Liver (tissue), 3 donors: ENCODE data around the gene THNSL1.

ENCODE experiments used
- ATF3 ChIP-seq: IDR thresholded peaks from 2 replicates; pipeline ENCODE4 v1.6.1; 2016; ENCODE audit warnings: antibody characterized with exemption
- GABPA ChIP-seq, 2 donors: IDR thresholded peaks in 1 of 2; conservative IDR thresholded peaks in 1 of 2; 2 replicates each; pipeline ENCODE4 v1.6.1; 2016; ENCODE audit warnings: antibody characterized with exemption in 2 of 2, mild to moderate bottlenecking in 1 of 2, moderate library complexity in 1 of 2
- HNF4G ChIP-seq: IDR thresholded peaks from 2 replicates; pipeline ENCODE4 v1.6.1; 2016; ENCODE audit warnings: antibody characterized with exemption
- JUND ChIP-seq, 2 donors: IDR thresholded peaks; 2 replicates each; pipeline ENCODE4 v1.6.1; 2016; ENCODE audit warnings: antibody characterized with exemption in 2 of 2
- RAD21 ChIP-seq, 2 donors: IDR thresholded peaks; 2 replicates each; pipeline ENCODE4 v1.6.1; 2016; ENCODE audit warnings: antibody characterized with exemption in 2 of 2, mild to moderate bottlenecking in 2 of 2
- RXRA ChIP-seq, 2 donors: IDR thresholded peaks; 2 replicates each; pipeline ENCODE4 v1.6.1; 2017 to 2018; ENCODE audit warnings: antibody characterized with exemption in 2 of 2, mild to moderate bottlenecking in 1 of 2
- TAF1 ChIP-seq: conservative IDR thresholded peaks from 2 replicates; pipeline ENCODE4 v1.6.1; 2016; ENCODE audit warnings: antibody characterized with exemption, mild to moderate bottlenecking
- TF ChIP-seq, protein P1 (sequence below): fragments of 150-350 bp; IDR thresholded peaks from 2 replicates; pipeline ENCODE4 v1.5.1; 2017; ENCODE audit warnings: improper control_type of control experiment, low read depth, low read length; ENCODE audit not compliant: missing input control
- TF ChIP-seq, protein P2 (sequence below): IDR thresholded peaks from 2 replicates; pipeline ENCODE4 v1.6.1; 2016; ENCODE audit warnings: antibody characterized with exemption
- donor health status: healthy.
- donor health status: healthy.

DNA sequence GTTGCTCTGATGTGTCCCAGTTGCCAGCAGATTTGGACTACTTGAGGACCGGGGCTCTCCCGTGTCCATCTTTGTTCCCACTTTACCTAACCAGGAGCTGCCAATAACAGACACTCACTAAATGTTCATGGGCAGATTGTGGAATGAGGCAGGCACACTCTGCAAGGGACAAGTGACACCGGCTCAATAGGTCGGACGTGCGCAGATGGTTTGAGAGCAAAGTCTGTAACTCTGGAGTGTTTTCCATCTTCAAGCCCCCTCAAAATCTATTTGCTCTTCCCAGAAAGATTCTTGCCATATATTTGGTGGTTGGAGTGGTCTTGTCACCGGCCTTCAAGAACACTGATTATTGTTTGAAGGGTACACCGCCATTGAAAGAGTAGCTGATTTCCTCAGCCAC lies 47.2 kb downstream of the THNSL1 start:
- TF ChIP-seq, protein P1, sequence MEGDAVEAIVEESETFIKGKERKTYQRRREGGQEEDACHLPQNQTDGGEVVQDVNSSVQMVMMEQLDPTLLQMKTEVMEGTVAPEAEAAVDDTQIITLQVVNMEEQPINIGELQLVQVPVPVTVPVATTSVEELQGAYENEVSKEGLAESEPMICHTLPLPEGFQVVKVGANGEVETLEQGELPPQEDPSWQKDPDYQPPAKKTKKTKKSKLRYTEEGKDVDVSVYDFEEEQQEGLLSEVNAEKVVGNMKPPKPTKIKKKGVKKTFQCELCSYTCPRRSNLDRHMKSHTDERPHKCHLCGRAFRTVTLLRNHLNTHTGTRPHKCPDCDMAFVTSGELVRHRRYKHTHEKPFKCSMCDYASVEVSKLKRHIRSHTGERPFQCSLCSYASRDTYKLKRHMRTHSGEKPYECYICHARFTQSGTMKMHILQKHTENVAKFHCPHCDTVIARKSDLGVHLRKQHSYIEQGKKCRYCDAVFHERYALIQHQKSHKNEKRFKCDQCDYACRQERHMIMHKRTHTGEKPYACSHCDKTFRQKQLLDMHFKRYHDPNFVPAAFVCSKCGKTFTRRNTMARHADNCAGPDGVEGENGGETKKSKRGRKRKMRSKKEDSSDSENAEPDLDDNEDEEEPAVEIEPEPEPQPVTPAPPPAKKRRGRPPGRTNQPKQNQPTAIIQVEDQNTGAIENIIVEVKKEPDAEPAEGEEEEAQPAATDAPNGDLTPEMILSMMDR, result no peak
- TF ChIP-seq ATF3 (no peak), RXRA (IDR thresholded peaks at IDR 0.05) (no peak), GABPA (IDR thresholded peaks at IDR 0.05 in 1 of 2, conservative IDR thresholded peaks at IDR 0.05 in 1 of 2) (no peak), JUND (IDR thresholded peaks at IDR 0.05) (no peak), RAD21 (IDR thresholded peaks at IDR 0.05) (no peak), TAF1 (no peak), HNF4G (no peak)
- TF ChIP-seq, protein P2, sequence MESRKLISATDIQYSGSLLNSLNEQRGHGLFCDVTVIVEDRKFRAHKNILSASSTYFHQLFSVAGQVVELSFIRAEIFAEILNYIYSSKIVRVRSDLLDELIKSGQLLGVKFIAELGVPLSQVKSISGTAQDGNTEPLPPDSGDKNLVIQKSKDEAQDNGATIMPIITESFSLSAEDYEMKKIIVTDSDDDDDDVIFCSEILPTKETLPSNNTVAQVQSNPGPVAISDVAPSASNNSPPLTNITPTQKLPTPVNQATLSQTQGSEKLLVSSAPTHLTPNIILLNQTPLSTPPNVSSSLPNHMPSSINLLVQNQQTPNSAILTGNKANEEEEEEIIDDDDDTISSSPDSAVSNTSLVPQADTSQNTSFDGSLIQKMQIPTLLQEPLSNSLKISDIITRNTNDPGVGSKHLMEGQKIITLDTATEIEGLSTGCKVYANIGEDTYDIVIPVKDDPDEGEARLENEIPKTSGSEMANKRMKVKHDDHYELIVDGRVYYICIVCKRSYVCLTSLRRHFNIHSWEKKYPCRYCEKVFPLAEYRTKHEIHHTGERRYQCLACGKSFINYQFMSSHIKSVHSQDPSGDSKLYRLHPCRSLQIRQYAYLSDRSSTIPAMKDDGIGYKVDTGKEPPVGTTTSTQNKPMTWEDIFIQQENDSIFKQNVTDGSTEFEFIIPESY, result no peak
